CD4-positive, alpha-beta T cell treated with Interleukin-17A for 4 hours (primary cell): ENCODE measurements around the gene TMEM235.
"Not testable (repeated sequence)": the region's sequence is repeated elsewhere in the genome, so short reads cannot be mapped to it uniquely, and the experiment has no call there.

Experiments
- DNase-seq: peaks from one replicate; pipeline ENCODE4 v3.0.0-alpha.2; 2020; ENCODE audit warnings: mixed read lengths

The TMEM235 gene

DNA sequence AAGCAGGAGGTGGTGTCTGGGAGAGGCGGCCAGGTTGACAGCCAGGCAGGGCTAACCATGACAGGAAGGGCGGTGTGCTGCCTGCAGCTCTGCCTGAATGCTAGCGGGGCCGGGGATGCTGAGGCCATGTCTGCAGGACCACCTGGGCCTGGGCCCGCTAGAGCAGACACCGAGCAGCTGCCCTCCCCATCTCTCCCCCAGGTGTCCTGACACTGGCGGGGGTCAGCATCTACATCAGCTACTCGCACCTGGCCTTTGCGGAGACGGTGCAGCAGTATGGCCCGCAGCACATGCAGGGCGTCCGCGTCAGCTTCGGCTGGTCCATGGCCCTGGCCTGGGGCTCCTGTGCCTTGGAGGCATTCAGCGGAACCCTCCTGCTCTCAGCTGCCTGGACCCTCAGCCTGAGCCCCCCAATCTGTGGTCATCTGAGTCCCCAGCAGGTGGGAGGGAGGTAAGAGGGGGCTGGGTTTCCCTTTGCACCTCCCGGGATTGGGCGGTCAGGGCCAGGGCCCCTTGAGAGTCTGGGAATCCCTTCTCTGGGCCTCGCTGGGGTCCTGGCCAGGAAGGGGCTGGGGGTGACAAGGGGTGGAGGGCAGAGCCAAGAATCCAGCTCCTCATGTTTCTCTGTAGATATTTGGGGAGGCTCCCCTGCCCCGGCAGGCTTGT, 7.5 kb downstream of the TMEM235 start:
- no peak for DNase-seq

DNA sequence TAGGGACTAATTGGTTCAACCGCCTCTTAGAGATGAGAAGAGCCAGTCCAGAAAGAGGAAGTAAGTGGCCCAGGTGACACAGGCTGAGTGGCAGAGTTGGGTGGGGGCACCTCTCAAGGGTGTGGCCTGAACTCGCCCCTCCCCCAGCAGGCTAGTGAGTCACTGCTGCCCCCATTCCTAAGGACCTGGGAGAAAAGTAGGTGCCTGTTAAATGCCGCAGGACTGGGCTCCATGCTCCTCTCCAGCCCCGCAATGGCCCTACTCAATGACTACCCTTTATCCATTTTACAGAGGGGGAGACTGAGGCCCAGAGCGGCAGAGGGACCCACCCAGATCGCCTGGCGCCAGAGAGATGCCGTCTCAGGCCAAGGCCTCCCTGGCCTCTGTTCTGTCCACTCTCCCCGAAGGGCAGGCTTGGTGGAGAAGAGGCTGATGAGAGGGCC, 8.1 kb downstream of the TMEM235 start:
- DNase-seq, result no peak

GRCh38 chr17:78240012-78240655, 8.7 kb downstream of the TMEM235 start:
- DNase-seq, result no peak

GRCh38 chr17:78240839-78241238, 9.4 kb downstream of the TMEM235 start:
- DNase-seq, result no peak

GRCh38 chr17:78241277-78242023, 10.0 kb downstream of the TMEM235 start:
- DNase-seq, result no peak

DNA sequence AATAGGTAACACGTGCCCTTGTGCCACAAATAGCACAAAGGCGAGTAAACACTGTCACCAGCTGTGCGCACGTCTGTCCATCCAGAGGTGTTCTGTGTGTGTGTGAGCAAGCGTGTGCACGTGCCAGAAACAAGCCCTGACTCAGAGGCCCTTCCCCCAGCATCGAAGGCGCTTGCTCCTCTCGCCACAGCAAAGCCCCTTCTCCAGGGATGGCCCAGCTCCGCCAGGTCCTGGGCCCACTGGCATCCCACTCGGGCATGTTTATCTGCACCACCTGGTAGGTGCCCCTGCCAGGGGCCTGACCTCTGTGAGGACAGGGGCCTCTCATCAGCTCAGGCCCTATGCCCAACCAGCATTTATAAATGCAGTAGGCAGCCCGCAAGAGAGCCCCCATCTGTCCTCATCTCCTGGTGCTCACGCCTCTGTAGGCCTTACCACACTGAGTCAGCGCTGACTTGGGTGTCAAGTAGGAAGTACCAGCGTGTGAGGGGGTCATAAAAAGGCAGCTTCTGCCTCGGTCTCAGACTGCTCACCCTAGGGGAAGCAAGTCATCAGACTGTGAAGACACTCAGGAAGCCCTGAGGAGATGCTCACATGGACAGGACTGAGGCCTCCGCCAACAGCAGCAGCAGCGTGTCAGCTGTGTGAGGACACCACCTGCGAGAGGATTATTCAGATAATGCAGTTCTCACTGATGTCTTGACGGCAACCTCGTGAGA, 10.8 kb downstream of the TMEM235 start:
- no peak for DNase-seq

- no peak for DNase-seq
These were observed 15.9 kb downstream of the TMEM235 start for GRCh38 chr17:78247304-78247703.

DNA sequence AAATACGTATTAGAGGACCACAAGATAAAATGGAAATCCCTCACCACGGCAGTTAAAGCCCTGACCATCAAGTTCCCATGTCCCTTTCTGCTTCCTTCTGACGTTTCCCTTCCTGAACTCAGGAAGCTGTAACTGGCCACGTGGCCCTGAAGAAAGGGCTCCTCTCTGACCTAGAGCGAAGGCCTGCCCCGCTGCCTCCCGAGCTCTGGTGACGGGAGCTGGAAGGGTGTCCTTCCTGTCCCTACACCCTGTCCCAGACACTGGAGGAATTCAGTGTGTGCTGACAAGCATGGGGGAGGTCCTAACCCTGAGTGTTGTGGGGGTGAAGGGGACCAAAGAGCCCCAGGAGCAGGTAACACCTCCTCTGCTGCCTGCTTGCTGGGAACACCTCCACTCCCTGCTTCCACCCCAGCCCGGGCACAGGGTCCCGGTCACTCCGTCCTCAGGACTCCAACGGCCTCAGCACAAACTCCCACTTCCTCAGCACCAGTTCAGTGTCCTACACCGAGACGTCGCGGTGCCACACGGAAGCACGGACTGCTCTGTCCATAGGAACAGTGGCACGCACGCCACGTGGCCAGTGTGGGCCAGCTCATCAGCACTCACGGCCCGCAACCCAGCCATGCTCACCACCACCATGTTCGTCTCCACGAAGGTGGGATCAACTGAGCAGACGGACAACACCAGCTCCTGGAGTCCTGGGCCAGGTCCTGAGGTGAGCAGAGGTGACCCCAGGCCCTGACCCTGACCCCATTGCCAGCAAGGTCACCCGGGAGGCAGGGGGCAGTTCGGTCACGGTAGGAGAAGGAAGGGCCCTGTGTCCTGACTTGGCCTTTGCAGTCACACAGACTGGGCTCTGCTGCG, 16.9 kb downstream of the TMEM235 start:
- no peak for DNase-seq

DNA sequence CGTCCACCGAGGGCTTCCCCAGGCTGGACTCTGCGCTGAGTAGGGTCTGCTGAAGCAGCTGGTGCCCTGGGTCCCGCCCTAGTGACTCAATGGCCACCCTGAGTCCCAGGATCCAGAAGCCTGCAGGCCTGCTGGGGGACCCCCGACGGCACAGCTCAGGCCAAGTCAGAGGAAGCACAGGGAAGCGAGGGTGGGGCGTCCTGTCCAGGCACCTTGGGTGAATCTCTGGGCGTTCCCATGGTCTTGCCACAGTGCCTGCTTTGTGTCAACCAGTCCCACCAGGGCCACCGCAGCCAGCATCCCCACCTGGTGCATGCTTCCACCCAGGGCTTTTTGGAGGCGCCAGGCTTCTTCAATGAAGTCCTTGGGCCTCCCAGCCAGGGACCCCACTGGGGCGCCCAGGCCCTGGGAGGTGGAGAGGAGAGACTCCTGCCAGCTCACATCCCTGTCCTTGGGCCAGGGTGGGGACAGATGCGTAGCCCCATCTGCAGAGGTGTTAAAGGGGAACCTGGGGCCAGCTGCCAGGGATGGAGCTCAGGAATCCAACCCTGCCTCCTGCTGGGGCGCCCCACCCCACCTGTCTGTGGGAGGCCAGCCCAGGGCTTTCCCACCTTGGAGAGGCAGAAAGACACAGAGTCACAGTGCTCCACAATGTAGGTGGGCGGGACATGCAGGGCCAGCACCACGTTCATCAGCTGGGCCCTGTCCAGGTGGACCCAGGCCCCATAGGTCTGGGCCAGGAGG, 17.8 kb downstream of the TMEM235 start:
- DNase-seq, result no peak

GRCh38 chr17:78249818-78250806, 18.7 kb downstream of the TMEM235 start:
- DNase-seq, result no peak

- peak; percentile 89 for DNase-seq
These were observed 19.7 kb downstream of the TMEM235 start for GRCh38 chr17:78250891-78251772.

DNA sequence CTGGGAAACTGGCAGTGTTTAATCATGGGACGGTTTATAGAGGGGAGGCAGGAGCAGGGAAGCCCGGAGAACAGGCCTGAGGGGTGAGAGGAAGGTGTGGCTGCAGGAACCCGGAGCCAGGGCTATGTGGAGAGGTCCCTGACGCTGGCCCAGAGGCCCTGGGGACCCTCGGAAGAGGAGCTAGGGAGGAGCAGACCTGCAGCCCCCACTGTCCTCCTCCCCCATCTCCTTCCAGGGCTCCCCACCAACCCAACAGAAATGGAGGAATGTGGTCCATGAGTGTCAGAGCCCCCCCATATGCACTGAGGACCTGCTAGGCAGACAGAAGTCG, 20.3 kb downstream of the TMEM235 start:
- DNase-seq, result no peak

GRCh38 chr17:78252111-78252634, 20.7 kb downstream of the TMEM235 start:
- peak; percentile 88 for DNase-seq

DNA sequence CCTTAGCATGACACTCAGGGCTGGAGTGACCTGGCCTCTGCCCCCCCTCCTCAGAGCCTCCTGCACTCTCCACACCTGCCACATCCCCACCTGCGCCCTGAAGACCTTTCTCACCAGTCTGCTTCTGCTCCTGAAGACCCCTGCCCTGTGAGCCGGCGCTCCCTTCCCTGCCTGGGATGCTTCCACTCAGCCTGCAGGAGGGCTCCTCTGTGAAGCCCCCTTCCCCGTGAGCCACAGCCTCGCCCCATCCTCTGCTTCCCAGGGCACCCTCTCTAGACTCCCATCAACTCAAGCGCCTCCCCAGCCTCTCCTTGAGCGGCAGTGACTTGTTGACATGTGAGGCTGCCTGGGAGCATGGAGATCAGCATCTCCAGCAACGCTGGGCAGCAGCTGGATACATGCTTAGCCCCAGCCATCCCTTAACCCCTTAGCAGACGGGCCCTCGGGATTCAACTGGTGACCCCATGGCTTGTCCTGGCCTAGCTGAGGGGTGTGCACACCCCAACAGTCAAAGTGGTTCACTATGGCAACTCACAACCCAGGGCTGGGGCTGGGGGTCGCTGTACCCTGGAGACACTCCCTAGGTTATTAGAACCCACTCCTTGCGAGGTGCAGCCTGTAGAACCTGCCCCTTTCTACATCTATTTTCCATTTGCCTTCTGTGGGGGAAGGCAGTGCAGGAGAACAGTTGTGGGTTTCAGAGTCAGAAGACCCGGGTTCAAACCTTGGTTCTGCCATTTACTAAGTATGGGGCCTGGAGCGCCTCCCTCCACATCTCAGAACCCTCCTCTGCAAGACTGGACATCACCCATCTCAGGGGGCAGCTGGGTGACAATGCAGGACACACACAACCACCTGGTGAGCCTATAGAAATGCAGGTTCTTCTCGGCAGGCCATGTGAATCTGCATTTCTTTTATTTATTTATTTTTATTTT, 21.5 kb downstream of the TMEM235 start:
- DNase-seq, result peak; percentile 41

GRCh38 chr17:78253636-78253945, 22.2 kb downstream of the TMEM235 start:
- not testable (repeated sequence) for DNase-seq

GRCh38 chr17:78253946-78254672, 22.7 kb downstream of the TMEM235 start:
- DNase-seq, result peak; percentile 88

DNA sequence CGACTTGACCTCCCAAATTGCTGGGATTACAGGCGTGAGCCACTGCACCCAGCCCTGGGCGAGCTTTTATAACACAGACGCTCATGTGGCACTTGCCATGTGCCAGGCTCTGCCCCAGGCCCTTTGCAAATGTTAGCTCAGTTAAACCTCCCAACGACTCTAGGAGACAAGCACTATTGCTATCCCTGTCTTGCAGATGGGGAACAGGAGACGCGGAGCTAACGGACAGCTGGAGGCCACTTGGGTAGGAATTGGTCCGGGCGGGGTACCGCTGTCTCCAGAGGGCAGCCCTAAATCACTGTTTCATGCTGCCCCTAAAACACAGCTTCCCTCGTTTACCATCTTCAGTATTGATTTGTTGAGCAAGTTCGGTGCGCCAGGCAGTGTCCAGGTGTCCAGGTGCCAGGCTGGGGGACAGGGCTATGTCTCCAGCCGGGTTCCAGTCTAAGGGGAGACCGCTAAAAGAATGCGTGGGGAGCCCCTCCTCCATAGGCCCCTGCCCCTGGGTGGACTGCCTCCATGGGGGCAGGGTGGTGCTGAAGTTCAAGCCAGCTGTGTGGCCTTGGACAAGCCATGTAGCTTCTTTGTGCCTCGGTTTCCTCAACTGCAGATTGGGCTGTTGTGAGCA, 23.7 kb downstream of the TMEM235 start:
- DNase-seq, result peak; percentile 5
